ENCODE data around the gene CPED1. TPM values are rescaled to one million over a fixed set of nuclear protein-coding genes. Genes with fewer than 3 reads are reported as not detected.
"Not testable (repeated sequence)": the region's sequence is repeated elsewhere in the genome, so short reads cannot be mapped to it uniquely, and the experiment has no call there.

The CPED1 gene
- total RNA-seq, 1 donor from 2014 or later, result 1.9 TPM

GRCh38 chr7:121020989-121021969, 32.8 kb downstream of the CPED1 start:
- DNase-seq, result peak; percentile 17

GRCh38 chr7:121023194-121023593, 34.7 kb downstream of the CPED1 start:
- DNase-seq, result no peak

GRCh38 chr7:121023683-121024511, 35.4 kb downstream of the CPED1 start:
- no peak for DNase-seq

GRCh38 chr7:121024611-121025010, 36.1 kb downstream of the CPED1 start:
- DNase-seq, result no peak

GRCh38 chr7:121026159-121026558, 37.6 kb downstream of the CPED1 start:
- DNase-seq, result no peak

- DNase-seq, result no peak
Measured at GRCh38 chr7:121026577-121027111, 38.1 kb downstream of the CPED1 start.

GRCh38 chr7:121027761-121028669, 39.5 kb downstream of the CPED1 start:
- no peak for DNase-seq

- DNase-seq, result no peak
Measured at GRCh38 chr7:121029302-121029701, 40.8 kb downstream of the CPED1 start.

GRCh38 chr7:121030308-121030707, 41.8 kb downstream of the CPED1 start:
- DNase-seq, result no peak

GRCh38 chr7:121032645-121033460, 44.3 kb downstream of the CPED1 start:
- DNase-seq, result peak; percentile 28

- DNase-seq, result no peak
Measured at GRCh38 chr7:121034929-121035328, 46.4 kb downstream of the CPED1 start.

- DNase-seq, result not testable (repeated sequence)
Measured at GRCh38 chr7:121036776-121037175, 48.3 kb downstream of the CPED1 start.

- not testable (repeated sequence) for DNase-seq
Measured at GRCh38 chr7:121037329-121037728, 48.8 kb downstream of the CPED1 start.

GRCh38 chr7:121037957-121038716, 49.6 kb downstream of the CPED1 start:
- no peak for DNase-seq

GRCh38 chr7:121038717-121039509, 50.4 kb downstream of the CPED1 start:
- DNase-seq, result no peak

GRCh38 chr7:121039510-121039822, 51.0 kb downstream of the CPED1 start:
- no peak for DNase-seq

- DNase-seq, result no peak
Measured at GRCh38 chr7:121039994-121040393, 51.5 kb downstream of the CPED1 start.

GRCh38 chr7:121041516-121042148, 53.1 kb downstream of the CPED1 start:
- DNase-seq, result peak; percentile 56

- no peak for DNase-seq
Measured at GRCh38 chr7:121042195-121042594, 53.7 kb downstream of the CPED1 start.
